DMS79 treated with DMSO at 0.1 percent for 48 hours (cell line): Measurements from ENCODE around the gene KLHL36.
"Not testable (repeated sequence)": the region's sequence is repeated elsewhere in the genome, so short reads cannot be mapped to it uniquely, and the experiment has no call there.

Source experiments
- DNase-seq: peaks from one replicate; lab custom pipeline; 2025; lab: John Stamatoyannopoulos, UW

KLHL36 gene

GRCh38 chr16:84616515-84616914, 31.8 kb upstream of the KLHL36 start:
- no peak for DNase-seq

- no peak for DNase-seq
Measured at GRCh38 chr16:84617041-84617790, 31.1 kb upstream of the KLHL36 start.

GRCh38 chr16:84617791-84618580, 30.3 kb upstream of the KLHL36 start, which contains the start of gene COTL1:
Gene COTL1 (minus strand): TSS chr16:84618078. CDS start chr16:84617914, 164 bp downstream.
- DNase-seq = peak; percentile 51

- DNase-seq = no peak
Measured at GRCh38 chr16:84618581-84619460, 29.5 kb upstream of the KLHL36 start.

GRCh38 chr16:84620913-84621312, 27.4 kb upstream of the KLHL36 start:
- DNase-seq = not testable (repeated sequence)

GRCh38 chr16:84625556-84625955, 22.8 kb upstream of the KLHL36 start:
- no peak for DNase-seq

- DNase-seq = no peak
Measured at GRCh38 chr16:84628226-84628731, 20.0 kb upstream of the KLHL36 start.

- DNase-seq = no peak
Measured at GRCh38 chr16:84629580-84629979, 18.7 kb upstream of the KLHL36 start.

GRCh38 chr16:84630009-84630408, 18.3 kb upstream of the KLHL36 start:
- no peak for DNase-seq

- DNase-seq = no peak
Measured at GRCh38 chr16:84630446-84631152, 17.7 kb upstream of the KLHL36 start.

- DNase-seq = no peak
Measured at GRCh38 chr16:84631153-84631466, 17.2 kb upstream of the KLHL36 start.

GRCh38 chr16:84631886-84632285, 16.4 kb upstream of the KLHL36 start:
- DNase-seq = no peak

GRCh38 chr16:84632862-84633261, 15.4 kb upstream of the KLHL36 start:
- not testable (repeated sequence) for DNase-seq

- DNase-seq = peak; percentile 56
Measured at GRCh38 chr16:84633622-84634021, 14.7 kb upstream of the KLHL36 start.

GRCh38 chr16:84635702-84636101, 12.6 kb upstream of the KLHL36 start:
- DNase-seq = no peak

GRCh38 chr16:84637709-84638108, 10.6 kb upstream of the KLHL36 start:
- DNase-seq = no peak

GRCh38 chr16:84638231-84638806, 10.0 kb upstream of the KLHL36 start:
- DNase-seq = no peak

GRCh38 chr16:84640145-84640544, 8.2 kb upstream of the KLHL36 start:
- DNase-seq = no peak

GRCh38 chr16:84641643-84642358, 6.5 kb upstream of the KLHL36 start:
- DNase-seq = no peak

- DNase-seq = no peak
Measured at GRCh38 chr16:84643180-84643583, 5.1 kb upstream of the KLHL36 start.

GRCh38 chr16:84643674-84644073, 4.6 kb upstream of the KLHL36 start:
- no peak for DNase-seq
